Mesothelial cell of epicardium (in vitro differentiated cells): ENCODE data around the gene HECTD3. TPM values are rescaled to one million over a fixed set of nuclear protein-coding genes. Genes with fewer than 3 reads are reported as not detected.

Experiments used
- DNase-seq, 2 experiments: peaks; one replicate each; pipeline ENCODE4 v3.0.0; 2021; ENCODE audit warnings: low spot score in 2 of 2; ENCODE audit not compliant: unreplicated experiment in 2 of 2
- H3K27ac Mint-ChIP-seq: 2 replicates; pipeline ENCODE4 v1.8.0; 2021; ENCODE audit warnings: mixed read lengths
- H3K27me3 Mint-ChIP-seq: 2 replicates; pipeline ENCODE4 v1.8.0; 2021; ENCODE audit warnings: low read depth, mixed read lengths
- H3K36me3 Mint-ChIP-seq: 2 replicates; pipeline ENCODE4 v1.8.0; 2021; ENCODE audit warnings: mixed read lengths
- H3K4me1 Mint-ChIP-seq: 2 replicates; pipeline ENCODE4 v1.8.0; 2021; ENCODE audit warnings: mixed read lengths
- H3K4me3 Mint-ChIP-seq: 2 replicates; pipeline ENCODE4 v1.8.0; 2021; ENCODE audit warnings: mild to moderate bottlenecking, moderate library complexity, mixed read lengths
- H3K9me3 Mint-ChIP-seq: 2 replicates; pipeline ENCODE4 v1.8.0; 2021; ENCODE audit warnings: mixed read lengths
- CTCF ChIP-seq: fragments of 200-600 bp; sonication (generic); IDR thresholded peaks from one replicate; pipeline ENCODE4 v1.5.0; 2021; ENCODE audit warnings: antibody characterized with exemption; ENCODE audit not compliant: unreplicated experiment
- total RNA-seq: library from RNA; stranded (reverse); gene quantifications from 3 replicates; pipeline ENCODE4 v1.2.1, GENCODE V29; 2021

Gene HECTD3
- total RNA-seq = 30.3 to 34.3 TPM (median 32.3 TPM) in 3 replicates

GRCh38 chr1:45010855-45011811 is at the start of gene HECTD3:
Gene HECTD3, minus strand, starts transcription at chr1:45011324. Its CDS starts 67 bp downstream, at chr1:45011257.
- Mint-ChIP-seq H3K27ac (peak within 1 kb of the TSS; percentile 84), H3K9me3 (no peaks in the 10 kb centered on the region), H3K36me3 (peaks cover 19% of the 10 kb centered on the region), H3K27me3 (no peaks in the 10 kb centered on the region), H3K4me3 (peak within 1 kb of the TSS; percentile 71), H3K4me1 (peaks cover 35% of the 10 kb centered on the region)
- no peak for TF ChIP-seq CTCF
- peak in 1 of 2 experiments; percentile 69 for DNase-seq

GRCh38 chr1:45059829-45060228 is 48.7 kb upstream of the HECTD3 start:
- no peaks in the 10 kb centered on the region for H3K36me3 Mint-ChIP-seq
- H3K27ac Mint-ChIP-seq = no peak overlapping the region
- H3K27me3 Mint-ChIP-seq = no peaks in the 10 kb centered on the region
- H3K4me1 Mint-ChIP-seq = no peaks in the 10 kb centered on the region
- H3K4me3 Mint-ChIP-seq = no peak overlapping the region
- no peak for TF ChIP-seq CTCF
- no peaks in the 10 kb centered on the region for H3K9me3 Mint-ChIP-seq
- no peak for DNase-seq

- TF ChIP-seq CTCF = no peak
- no peak for DNase-seq
- H3K27ac Mint-ChIP-seq = no peak overlapping the region
- no peak overlapping the region for H3K4me3 Mint-ChIP-seq
- H3K36me3 Mint-ChIP-seq = no peaks in the 10 kb centered on the region
- H3K9me3 Mint-ChIP-seq = no peaks in the 10 kb centered on the region
- H3K4me1 Mint-ChIP-seq = peaks cover 1% of the 10 kb centered on the region
- no peaks in the 10 kb centered on the region for H3K27me3 Mint-ChIP-seq
Measured at GRCh38 chr1:45057542-45057941, 46.4 kb upstream of the HECTD3 start.

- no peak overlapping the region for H3K4me3 Mint-ChIP-seq
- no peak for DNase-seq
- peak overlapping the region; percentile 18 for H3K27ac Mint-ChIP-seq
- peaks cover 9% of the 10 kb centered on the region for H3K4me1 Mint-ChIP-seq
- no peak for TF ChIP-seq CTCF
- H3K9me3 Mint-ChIP-seq = no peaks in the 10 kb centered on the region
- no peaks in the 10 kb centered on the region for H3K36me3 Mint-ChIP-seq
- H3K27me3 Mint-ChIP-seq = no peaks in the 10 kb centered on the region
Measured at GRCh38 chr1:45051005-45051772, 40.1 kb upstream of the HECTD3 start.

- Mint-ChIP-seq H3K9me3 (no peaks in the 10 kb centered on the region), H3K36me3 (no peaks in the 10 kb centered on the region), H3K4me1 (peaks cover 8% of the 10 kb centered on the region), H3K4me3 (no peak overlapping the region), H3K27ac (no peak overlapping the region), H3K27me3 (no peaks in the 10 kb centered on the region)
- DNase-seq = no peak
- no peak for TF ChIP-seq CTCF
Measured at GRCh38 chr1:45047032-45047431, 35.9 kb upstream of the HECTD3 start.
